ENCODE data around the gene DEDD2. TPM values are rescaled to one million over a fixed set of nuclear protein-coding genes. Genes with fewer than 3 reads are reported as not detected.
"Not testable (repeated sequence)": the region's sequence is repeated elsewhere in the genome, so short reads cannot be mapped to it uniquely, and the experiment has no call there.

The DEDD2 gene, protein sequence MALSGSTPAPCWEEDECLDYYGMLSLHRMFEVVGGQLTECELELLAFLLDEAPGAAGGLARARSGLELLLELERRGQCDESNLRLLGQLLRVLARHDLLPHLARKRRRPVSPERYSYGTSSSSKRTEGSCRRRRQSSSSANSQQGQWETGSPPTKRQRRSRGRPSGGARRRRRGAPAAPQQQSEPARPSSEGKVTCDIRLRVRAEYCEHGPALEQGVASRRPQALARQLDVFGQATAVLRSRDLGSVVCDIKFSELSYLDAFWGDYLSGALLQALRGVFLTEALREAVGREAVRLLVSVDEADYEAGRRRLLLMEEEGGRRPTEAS
- polyA plus RNA-seq (ENCODE audit: insufficient read length): 13.3 TPM

- peak; percentile 91 for DNase-seq (ENCODE audit: low read depth)
Observed at GRCh38 chr19:42217520-42218437, at the start of gene DEDD2. Gene DEDD2, minus strand, starts transcription at chr19:42217677. Its CDS starts 670 bp downstream, at chr19:42217007.

DNA sequence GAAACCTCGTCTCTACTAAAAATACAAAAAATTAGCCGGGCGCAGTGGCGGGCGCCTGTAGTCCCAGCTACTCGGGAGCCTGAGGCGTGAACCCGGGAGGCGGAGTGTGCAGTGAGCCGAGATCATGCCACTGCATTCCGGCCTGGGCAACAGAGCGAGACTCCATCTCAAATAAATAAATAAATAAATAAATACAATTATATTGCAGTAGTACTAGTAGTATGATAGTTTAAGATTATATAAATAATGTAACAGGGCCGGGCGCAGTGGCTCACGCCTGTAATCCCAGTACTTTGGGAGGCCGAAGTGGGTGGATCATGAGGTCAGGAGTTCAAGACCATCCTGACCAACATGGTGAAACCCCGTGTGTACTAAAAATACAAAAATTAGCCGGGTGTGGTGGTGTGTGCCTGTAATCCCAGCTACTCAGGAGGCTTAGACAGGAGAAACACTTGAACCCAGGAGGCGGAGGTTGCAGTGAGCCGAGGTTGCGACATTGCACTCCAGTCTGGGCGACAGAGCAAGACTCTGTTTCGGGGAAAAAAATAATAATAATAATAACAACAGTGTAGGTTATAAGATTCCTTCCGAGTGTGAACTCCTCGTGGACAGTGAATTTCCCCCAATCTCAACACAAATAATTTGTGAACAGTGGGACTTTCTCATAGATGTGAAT lies 49.6 kb upstream of the DEDD2 start:
- DNase-seq (ENCODE audit: low read depth): not testable (repeated sequence)

DNA sequence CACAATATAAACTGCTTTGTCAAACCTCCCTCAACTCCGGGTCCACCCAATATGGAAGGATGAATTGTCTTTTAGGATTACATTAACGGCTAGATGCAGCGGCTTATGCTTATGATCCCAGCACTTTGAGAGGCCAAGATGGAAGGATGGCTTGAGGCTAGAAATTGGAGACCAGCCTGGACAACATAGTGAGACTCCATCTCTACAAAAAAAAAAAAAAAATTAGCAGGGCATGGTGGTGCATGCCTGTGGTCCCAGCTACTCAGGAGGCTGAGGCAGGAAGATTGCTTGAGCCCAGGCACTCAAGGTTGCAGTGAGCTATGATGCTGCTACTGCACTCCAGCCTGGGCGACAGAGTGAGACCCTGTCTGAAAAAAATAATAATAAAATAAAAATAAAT lies 48.6 kb upstream of the DEDD2 start:
- DNase-seq (ENCODE audit: low read depth): not testable (repeated sequence)

DNA sequence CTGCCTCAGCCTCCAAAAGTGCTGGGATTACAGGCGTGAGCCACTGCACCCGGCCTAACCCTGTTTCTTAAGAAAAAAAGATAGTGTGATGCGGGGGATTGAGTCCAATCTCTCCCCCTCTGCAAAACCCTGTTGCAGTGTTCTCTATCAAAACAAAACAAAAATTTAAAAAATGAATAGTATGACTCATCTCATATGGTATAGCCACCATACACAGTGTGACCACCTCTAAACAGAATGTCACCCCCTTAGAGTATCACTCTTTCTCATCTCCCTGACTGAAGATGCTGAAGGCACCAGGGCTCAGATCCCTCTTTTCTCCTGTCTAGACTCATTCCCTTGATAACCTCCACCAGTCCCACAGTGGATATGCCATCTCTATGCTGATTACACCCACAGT lies 44.3 kb upstream of the DEDD2 start:
- DNase-seq (ENCODE audit: low read depth): no peak

DNA sequence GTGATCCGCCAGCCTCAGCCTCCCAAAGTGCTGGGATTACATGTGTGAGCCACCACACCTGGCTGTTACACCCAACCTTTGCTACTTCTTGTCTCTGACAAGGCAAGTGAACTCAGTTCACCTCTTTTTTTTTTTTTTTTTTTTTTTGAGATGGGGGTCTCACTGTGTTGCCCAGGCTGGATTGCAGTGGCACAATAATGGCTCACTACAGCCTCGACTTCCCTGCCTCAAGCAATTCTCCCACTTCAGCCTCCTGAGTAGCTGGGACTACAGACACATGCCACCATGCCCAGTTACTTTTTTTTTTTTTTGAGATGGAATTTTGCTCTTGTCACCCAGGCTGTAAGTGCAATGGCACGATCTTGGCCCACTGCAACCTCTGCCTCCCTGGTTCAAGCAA lies 40.4 kb upstream of the DEDD2 start:
- DNase-seq (ENCODE audit: low read depth): not testable (repeated sequence)

GRCh38 chr19:42255766-42256745 lies 38.6 kb upstream of the DEDD2 start:
- no peak for DNase-seq (ENCODE audit: low read depth)

DNA sequence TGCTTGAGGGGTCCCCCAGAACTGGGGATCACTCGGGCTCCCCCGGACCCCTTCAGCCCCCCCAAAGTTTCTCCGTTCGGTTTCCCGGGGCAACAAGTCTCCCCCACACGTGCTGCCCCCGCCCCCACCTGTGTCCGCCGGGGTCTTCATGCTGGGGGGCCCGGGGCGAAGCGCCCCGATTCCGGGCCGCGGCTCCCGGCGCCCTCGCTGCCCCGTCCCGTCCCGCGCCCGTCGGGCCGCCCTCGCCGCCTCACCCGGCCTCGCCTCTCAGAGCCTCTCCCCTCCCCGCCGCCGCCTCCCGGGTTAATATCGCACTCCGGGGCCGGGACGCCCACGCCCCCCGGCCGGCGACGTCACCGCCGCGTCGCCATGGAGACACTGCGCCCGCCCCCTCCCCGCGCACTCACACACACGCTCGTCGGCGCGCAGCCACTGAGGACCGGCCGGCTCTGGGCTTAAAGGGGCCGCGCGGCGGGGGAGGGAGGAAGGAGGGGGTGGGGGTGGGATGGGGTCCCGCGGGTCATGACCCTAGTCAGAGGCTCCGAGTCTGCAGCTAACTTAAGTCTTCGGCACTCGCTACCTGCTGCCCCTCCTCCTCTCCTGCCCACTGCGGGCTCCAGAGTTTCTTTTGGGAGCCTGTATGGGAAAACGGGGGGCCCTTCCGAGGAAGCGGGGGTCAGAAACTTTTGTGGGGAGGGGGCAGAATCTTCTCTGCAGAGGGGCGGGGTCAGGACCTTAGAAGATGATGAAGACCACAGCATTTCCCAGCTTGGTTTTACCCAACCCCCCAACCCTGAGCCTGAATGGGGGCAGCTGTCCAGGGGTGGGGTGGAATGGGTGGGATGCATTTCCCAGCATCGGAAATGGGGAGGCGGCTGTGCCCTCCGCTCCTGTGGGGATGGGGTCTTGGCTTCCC lies 37.6 kb upstream of the DEDD2 start, which contains the start of gene ERF:
TSS of gene ERF (minus strand) at position 279 of the 916 bp plus-strand sequence. CDS start at position 150, 129 bp downstream.
- DNase-seq (ENCODE audit: low read depth): no peak

DNA sequence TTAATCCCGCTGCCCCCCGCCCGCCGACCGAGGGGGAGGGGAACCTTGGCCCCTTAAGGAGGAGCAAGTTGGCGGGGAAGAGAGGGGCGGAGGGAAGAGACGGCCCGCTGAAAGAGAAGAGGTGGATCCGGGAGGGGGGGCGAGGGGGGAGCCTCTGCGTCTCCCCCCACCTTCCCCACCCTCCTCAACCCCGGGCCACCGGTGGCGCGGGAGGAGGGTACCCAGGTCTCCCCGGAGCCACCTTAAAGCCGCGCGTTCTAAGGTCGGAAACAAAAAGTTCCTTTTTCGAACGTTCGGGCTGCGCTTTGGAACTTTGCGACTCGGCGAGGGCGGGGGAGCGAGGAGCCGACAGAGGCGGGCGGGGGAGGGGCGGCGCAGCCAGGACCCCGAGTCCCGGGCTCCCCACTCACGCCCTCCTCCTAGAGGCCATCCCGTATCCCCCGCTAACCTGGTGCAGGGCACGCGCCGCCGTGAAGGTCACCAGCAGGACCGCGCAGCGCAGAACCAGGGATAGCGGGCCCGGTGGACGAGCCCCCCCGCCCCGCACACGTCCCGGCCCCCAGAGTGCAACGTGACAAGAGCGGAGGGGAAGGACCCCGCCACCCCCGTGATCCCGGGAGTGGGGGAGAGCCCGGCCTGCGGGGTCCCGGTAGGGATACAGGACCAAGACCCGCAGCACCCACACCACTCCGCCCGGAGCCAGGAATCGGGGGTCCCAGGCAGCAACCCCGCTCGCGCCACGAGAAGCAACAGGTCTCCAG lies 36.8 kb upstream of the DEDD2 start:
- no peak for DNase-seq (ENCODE audit: low read depth)

- no peak for DNase-seq (ENCODE audit: low read depth)
Observed at GRCh38 chr19:42253245-42254088, 36.0 kb upstream of the DEDD2 start.

GRCh38 chr19:42252365-42253244 lies 35.1 kb upstream of the DEDD2 start:
- no peak for DNase-seq (ENCODE audit: low read depth)

GRCh38 chr19:42251572-42252358 lies 34.3 kb upstream of the DEDD2 start:
- DNase-seq (ENCODE audit: low read depth): no peak

- DNase-seq (ENCODE audit: low read depth): no peak
Observed at GRCh38 chr19:42250666-42251531, 33.4 kb upstream of the DEDD2 start.

- DNase-seq (ENCODE audit: low read depth): no peak
Observed at GRCh38 chr19:42250183-42250665, 32.7 kb upstream of the DEDD2 start.

DNA sequence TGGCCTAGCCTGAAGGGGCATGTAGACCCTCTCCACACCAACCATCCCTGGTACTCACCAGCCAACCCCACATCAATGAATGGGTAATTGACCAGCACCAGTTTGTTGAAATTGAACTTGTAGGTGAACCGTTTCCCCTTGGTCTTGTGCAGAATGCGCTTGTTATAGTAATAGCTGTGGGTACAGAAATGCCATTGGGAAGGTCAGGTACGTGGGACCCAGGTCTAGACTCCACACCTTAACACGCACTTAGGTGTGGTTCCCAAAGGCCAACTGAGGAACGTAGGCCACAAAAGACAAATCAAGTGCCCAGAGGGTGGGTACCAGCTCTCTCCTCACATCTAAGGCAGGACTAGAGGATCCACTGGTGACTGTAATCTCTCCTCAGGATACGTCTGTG lies 32.3 kb upstream of the DEDD2 start:
- no peak for DNase-seq (ENCODE audit: low read depth)

DNA sequence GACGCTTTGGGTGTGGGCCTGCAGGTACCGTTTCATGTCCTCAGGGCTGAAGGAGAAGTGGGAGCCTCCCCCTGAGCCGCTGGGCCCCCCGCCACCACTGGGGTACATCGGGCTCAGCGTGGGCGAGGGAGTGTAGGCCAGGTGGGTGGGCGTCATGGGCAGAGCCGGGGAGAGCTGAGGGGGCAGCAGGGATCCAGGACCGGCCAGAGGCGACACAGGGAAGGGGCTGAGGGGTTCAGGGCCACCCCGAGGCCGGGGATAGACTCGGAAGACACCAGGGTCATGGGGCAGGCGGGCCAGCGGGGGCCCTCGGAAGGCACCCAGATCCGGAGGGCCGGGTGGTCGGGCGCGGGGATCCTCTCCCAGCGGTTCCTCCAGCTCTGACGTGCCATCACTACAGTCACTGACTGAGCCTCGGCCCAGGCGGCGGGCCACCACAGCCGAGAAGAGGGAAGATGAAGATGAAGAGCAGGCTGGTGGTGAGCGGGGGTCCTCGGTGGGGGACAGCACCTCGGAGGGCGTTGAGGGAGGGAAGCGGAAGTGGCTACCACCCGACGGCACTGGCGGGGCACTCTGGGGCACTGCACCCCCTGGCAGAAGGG lies 31.8 kb upstream of the DEDD2 start:
- DNase-seq (ENCODE audit: low read depth): no peak
